NCI-H748 treated with DMSO at 0.1 percent for 48 hours (cell line): ENCODE data around the gene SNX15.

ENCODE experiments used
- DNase-seq: peaks from one replicate; lab custom pipeline; 2025; lab: John Stamatoyannopoulos, UW

SNX15 gene

DNA sequence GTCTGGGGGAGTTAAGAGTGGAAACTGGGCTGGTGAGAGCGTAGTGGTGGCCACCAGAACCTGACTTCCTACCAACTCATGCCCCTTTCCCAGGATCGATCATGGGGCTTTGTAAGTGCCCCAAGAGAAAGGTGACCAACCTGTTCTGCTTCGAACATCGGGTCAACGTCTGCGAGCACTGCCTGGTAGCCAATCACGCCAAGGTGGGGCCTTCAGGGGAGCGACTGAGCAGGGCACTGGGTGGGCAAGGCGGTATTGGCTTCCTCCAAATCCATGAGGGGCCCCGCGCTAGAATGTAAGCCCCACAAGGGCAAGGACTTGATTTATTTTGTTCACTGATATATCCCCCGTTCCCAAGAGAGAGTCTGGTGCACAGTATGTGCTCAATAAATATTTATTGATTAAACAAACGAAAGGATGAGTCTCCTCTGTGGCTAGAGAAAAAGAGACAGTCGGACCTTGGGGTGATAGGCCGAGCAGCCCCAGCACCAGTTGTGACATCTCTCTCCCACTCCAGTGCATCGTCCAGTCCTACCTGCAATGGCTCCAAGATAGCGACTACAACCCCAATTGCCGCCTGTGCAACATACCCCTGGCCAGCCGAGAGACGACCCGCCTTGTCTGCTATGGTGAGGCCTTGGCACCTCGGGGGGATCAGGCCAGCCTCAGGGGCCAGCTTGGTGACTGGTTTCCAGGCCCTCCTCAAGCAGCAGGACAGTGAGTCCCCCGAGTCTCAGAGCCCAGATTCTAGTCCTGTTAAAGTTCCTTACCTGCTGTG lies 57.5 kb downstream of the SNX15 start:
- no peak for DNase-seq

DNA sequence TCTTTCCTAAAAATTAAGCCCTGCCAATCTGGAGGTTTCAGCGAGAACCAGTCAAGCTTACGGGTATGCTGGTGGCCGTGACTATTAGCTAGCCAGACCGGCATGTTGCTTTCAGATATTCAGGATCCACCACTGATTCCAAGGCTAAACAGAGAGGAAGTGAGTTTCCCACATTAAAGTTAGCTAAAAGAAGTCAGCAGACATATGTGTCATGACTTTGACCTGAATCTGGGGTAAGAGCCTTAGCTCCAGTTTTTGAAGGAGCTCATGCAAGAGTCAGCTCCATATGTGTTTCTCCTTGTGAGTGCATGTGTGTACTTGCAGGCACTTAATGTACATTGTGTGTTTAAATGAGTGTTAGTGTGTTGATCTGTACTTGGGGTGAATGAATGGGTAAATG lies 58.2 kb downstream of the SNX15 start:
- no peak for DNase-seq

DNA sequence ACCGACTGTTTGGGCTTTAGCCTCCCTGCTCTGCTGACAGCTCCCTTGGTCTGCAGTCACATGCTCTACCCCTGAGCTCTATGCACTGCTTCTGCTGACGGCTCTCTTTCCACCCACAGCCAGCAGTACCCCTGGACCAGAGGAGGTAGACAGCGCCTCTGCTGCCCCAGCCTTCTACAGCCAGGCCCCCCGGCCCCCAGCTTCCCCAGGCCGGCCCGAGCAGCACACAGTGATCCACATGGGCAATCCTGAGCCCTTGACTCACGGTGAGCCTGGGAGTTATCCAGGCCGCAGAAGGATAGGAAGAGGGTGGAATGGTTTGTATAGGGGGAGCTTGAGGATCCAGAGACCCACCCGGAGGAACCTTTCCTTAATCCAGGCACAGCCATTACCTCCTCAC lies 59.6 kb downstream of the SNX15 start:
- no peak for DNase-seq

DNA sequence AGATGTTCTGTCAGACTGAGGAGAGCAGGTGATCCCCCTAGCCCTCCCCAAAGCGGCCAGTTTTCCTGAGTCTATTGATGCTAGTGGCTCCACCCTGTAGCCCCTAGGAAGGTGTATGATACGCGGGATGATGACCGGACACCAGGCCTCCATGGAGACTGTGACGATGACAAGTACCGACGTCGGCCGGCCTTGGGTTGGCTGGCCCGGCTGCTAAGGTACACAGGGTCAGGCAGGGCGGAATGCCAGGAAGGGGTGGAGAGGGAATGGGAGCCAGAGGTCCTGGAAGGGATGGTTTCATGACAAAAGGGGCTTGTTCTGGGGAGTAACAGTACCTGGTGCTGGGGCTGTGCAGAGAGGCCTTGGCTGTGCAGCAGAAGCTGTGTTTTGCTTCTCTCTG lies 60.0 kb downstream of the SNX15 start:
- no peak for DNase-seq

DNA sequence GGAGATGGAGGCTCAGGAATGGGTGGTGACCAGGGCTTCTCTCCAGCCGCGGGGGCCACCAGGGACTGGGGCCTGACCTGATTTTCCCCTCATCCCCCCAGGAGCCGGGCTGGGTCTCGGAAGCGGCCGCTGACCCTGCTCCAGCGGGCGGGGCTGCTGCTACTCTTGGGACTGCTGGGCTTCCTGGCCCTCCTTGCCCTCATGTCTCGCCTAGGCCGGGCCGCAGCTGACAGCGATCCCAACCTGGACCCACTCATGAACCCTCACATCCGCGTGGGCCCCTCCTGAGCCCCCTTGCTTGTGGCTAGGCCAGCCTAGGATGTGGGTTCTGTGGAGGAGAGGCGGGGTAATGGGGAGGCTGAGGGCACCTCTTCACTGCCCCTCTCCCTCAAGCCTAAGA lies 60.6 kb downstream of the SNX15 start:
- no peak for DNase-seq

DNA sequence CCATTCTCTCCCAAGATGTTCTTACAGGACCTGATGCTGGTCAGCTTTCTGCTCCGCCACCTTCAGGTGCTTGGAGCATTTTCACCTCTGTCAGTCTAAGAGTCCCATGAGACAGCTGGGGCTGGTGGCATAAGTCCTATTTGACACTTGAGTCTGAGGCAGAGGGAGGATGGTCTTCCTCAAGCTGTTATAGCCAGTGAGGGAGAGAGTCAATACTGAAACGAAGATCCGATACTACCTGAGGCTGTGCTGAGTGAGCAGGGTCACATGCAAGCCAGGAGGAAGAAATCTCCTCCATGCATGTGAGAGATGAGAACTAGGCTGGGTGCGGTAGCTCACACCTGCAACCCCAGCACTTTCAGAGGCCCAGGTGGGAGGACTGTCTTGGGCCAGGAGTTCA lies 62.4 kb downstream of the SNX15 start:
- DNase-seq, result no peak
